ENCODE measurements around the gene MAP1LC3B2.

DNA sequence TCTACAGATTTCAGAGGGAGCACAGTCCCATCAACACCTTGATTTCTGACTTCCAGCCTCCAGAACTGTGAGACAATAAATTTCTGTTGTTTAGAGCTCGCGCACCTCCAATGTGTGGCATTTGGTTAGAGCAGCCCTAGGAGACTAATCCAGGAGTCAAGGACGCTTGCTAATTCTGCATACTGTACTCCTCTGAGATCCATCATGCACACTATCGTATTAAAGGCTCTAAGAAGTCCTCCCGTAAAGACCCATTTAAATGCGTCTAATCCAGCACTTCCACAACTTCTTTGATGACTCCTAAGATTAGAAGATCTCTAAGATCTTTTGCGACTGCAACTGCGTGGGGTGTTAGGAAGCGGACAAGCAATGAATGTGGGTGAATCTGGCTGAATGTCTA, 30.4 kb downstream of the MAP1LC3B2 start:
- no peak for TF ChIP-seq POLR2A (IDR thresholded peaks at IDR 0.05; ENCODE audit: extremely low read depth, insufficient read length)
- TF ChIP-seq, protein P1, sequence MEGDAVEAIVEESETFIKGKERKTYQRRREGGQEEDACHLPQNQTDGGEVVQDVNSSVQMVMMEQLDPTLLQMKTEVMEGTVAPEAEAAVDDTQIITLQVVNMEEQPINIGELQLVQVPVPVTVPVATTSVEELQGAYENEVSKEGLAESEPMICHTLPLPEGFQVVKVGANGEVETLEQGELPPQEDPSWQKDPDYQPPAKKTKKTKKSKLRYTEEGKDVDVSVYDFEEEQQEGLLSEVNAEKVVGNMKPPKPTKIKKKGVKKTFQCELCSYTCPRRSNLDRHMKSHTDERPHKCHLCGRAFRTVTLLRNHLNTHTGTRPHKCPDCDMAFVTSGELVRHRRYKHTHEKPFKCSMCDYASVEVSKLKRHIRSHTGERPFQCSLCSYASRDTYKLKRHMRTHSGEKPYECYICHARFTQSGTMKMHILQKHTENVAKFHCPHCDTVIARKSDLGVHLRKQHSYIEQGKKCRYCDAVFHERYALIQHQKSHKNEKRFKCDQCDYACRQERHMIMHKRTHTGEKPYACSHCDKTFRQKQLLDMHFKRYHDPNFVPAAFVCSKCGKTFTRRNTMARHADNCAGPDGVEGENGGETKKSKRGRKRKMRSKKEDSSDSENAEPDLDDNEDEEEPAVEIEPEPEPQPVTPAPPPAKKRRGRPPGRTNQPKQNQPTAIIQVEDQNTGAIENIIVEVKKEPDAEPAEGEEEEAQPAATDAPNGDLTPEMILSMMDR (IDR thresholded peaks at IDR 0.05; ENCODE audit: low read depth, low read length) = no peak
